Mononuclear cell (primary cell): Measurements from ENCODE around the gene TREM2. TPM values are rescaled to one million over a fixed set of nuclear protein-coding genes. Genes with fewer than 3 reads are reported as not detected.
"Not testable (repeated sequence)": the region's sequence is repeated elsewhere in the genome, so short reads cannot be mapped to it uniquely, and the experiment has no call there.

Experiments used
- H3K27me3 ChIP-seq: 2 replicates; pipeline ENCODE4 v1.6.0; 2011; ENCODE audit warnings: low read length, control low read depth; ENCODE audit not compliant: insufficient read depth
- H3K4me1 ChIP-seq: 2 replicates; pipeline ENCODE4 v1.5.1; 2011; ENCODE audit warnings: mild to moderate bottlenecking, low read length, control low read depth; ENCODE audit not compliant: insufficient read depth
- H3K4me3 ChIP-seq: 2 replicates; pipeline ENCODE4 v1.5.1; 2011; ENCODE audit warnings: mild to moderate bottlenecking, low read length, moderate library complexity
- H3K9me3 ChIP-seq: 2 replicates; pipeline ENCODE4 v1.5.1; 2011; ENCODE audit warnings: low read depth, mild to moderate bottlenecking, control low read depth, low read length
- total RNA-seq: library from RNA; depleted of rRNA; stranded (reverse); fragments of >200 nt; gene quantifications from one replicate; pipeline ENCODE4 v1.2.3, GENCODE V29; 2012

TREM2 gene
- total RNA-seq, 1 donor, result not detected

GRCh38 chr6:41190791-41191190 lies 27.9 kb upstream of the TREM2 start:
- H3K27me3 ChIP-seq, result no peaks in the 10 kb centered on the region
- H3K9me3 ChIP-seq, result peaks cover 8% of the 10 kb centered on the region
- no peak overlapping the region for H3K4me3 ChIP-seq
- peaks cover 41% of the 10 kb centered on the region for H3K4me1 ChIP-seq

GRCh38 chr6:41189967-41190366 lies 27.1 kb upstream of the TREM2 start:
- Histone ChIP-seq H3K4me1 (peaks cover 42% of the 10 kb centered on the region), H3K27me3 (no peaks in the 10 kb centered on the region), H3K9me3 (peaks cover 8% of the 10 kb centered on the region), H3K4me3 (no peak overlapping the region)

GRCh38 chr6:41189046-41189445 lies 26.1 kb upstream of the TREM2 start:
- not testable (repeated sequence) for H3K4me3 ChIP-seq, H3K27me3 ChIP-seq, H3K9me3 ChIP-seq
- H3K4me1 ChIP-seq, result peaks cover 45% of the 10 kb centered on the region

- Histone ChIP-seq H3K4me3 (no peak overlapping the region), H3K27me3 (no peaks in the 10 kb centered on the region), H3K9me3 (peaks cover 8% of the 10 kb centered on the region), H3K4me1 (peaks cover 47% of the 10 kb centered on the region)
These were observed 25.3 kb upstream of the TREM2 start for GRCh38 chr6:41187924-41188886.

- no peaks in the 10 kb centered on the region for H3K27me3 ChIP-seq
- peaks cover 8% of the 10 kb centered on the region for H3K9me3 ChIP-seq
- no peak overlapping the region for H3K4me3 ChIP-seq
- H3K4me1 ChIP-seq, result peaks cover 60% of the 10 kb centered on the region
These were observed 23.2 kb upstream of the TREM2 start for GRCh38 chr6:41186031-41186562.

GRCh38 chr6:41184761-41185160 lies 21.8 kb upstream of the TREM2 start:
- H3K9me3 ChIP-seq, result peaks cover 4% of the 10 kb centered on the region
- no peak overlapping the region for H3K4me3 ChIP-seq
- peaks cover 60% of the 10 kb centered on the region for H3K4me1 ChIP-seq
- H3K27me3 ChIP-seq, result no peaks in the 10 kb centered on the region

- Histone ChIP-seq H3K4me3 (no peak overlapping the region), H3K4me1 (peaks cover 46% of the 10 kb centered on the region), H3K27me3 (no peaks in the 10 kb centered on the region), H3K9me3 (no peaks in the 10 kb centered on the region)
These were observed 19.4 kb upstream of the TREM2 start for GRCh38 chr6:41182069-41183034.

GRCh38 chr6:41181566-41181965 lies 18.6 kb upstream of the TREM2 start:
- Histone ChIP-seq H3K4me3 (no peak overlapping the region), H3K27me3 (peaks cover 5% of the 10 kb centered on the region), H3K4me1 (peaks cover 38% of the 10 kb centered on the region), H3K9me3 (no peaks in the 10 kb centered on the region)

GRCh38 chr6:41179163-41179562 lies 16.2 kb upstream of the TREM2 start:
- H3K4me3 ChIP-seq, result no peak overlapping the region
- H3K4me1 ChIP-seq, result peaks cover 19% of the 10 kb centered on the region
- H3K27me3 ChIP-seq, result peaks cover 7% of the 10 kb centered on the region
- no peaks in the 10 kb centered on the region for H3K9me3 ChIP-seq

- H3K4me1 ChIP-seq, result peaks cover 12% of the 10 kb centered on the region
- H3K4me3 ChIP-seq, result no peak overlapping the region
- no peaks in the 10 kb centered on the region for H3K9me3 ChIP-seq
- H3K27me3 ChIP-seq, result peaks cover 7% of the 10 kb centered on the region
These were observed 14.8 kb upstream of the TREM2 start for GRCh38 chr6:41177695-41178094.

- Histone ChIP-seq H3K9me3 (no peaks in the 10 kb centered on the region), H3K4me1 (peaks cover 8% of the 10 kb centered on the region), H3K27me3 (peaks cover 7% of the 10 kb centered on the region), H3K4me3 (no peak overlapping the region)
These were observed 14.4 kb upstream of the TREM2 start for GRCh38 chr6:41177287-41177686.

- Histone ChIP-seq H3K9me3 (no peaks in the 10 kb centered on the region), H3K4me3 (no peak overlapping the region), H3K27me3 (peaks cover 7% of the 10 kb centered on the region), H3K4me1 (no peaks in the 10 kb centered on the region)
These were observed 13.3 kb upstream of the TREM2 start for GRCh38 chr6:41176189-41176588.

GRCh38 chr6:41175084-41175483 lies 12.2 kb upstream of the TREM2 start:
- Histone ChIP-seq H3K4me3 (no peak overlapping the region), H3K4me1 (no peaks in the 10 kb centered on the region), H3K27me3 (peaks cover 7% of the 10 kb centered on the region), H3K9me3 (no peaks in the 10 kb centered on the region)

- H3K4me3 ChIP-seq, result no peak overlapping the region
- H3K4me1 ChIP-seq, result no peaks in the 10 kb centered on the region
- H3K27me3 ChIP-seq, result peaks cover 7% of the 10 kb centered on the region
- H3K9me3 ChIP-seq, result no peaks in the 10 kb centered on the region
These were observed 11.7 kb upstream of the TREM2 start for GRCh38 chr6:41174610-41175009.

- no peaks in the 10 kb centered on the region for H3K9me3 ChIP-seq
- H3K4me3 ChIP-seq, result no peak overlapping the region
- H3K27me3 ChIP-seq, result peaks cover 5% of the 10 kb centered on the region
- no peaks in the 10 kb centered on the region for H3K4me1 ChIP-seq
These were observed 9.0 kb upstream of the TREM2 start for GRCh38 chr6:41171908-41172307.
